GM12873 (cell line): ENCODE results near the gene CDH13.

Source experiments
- CTCF ChIP-seq: IDR thresholded peaks from 2 replicates; pipeline ENCODE4 v1.5.1; 2012; ENCODE audit warnings: low read depth, mild to moderate bottlenecking, moderate library complexity, low read length, control low read depth; ENCODE audit not compliant: insufficient read depth; ENCODE audit errors: missing control alignments

The CDH13 gene

GRCh38 chr16:82892324-82892723, 265.6 kb downstream of the CDH13 start:
- TF ChIP-seq CTCF: no peak

GRCh38 chr16:82895843-82896242, 269.1 kb downstream of the CDH13 start:
- no peak for TF ChIP-seq CTCF

- no peak for TF ChIP-seq CTCF
Observed at GRCh38 chr16:82899006-82899405, 272.2 kb downstream of the CDH13 start.

GRCh38 chr16:82899731-82900450, 273.1 kb downstream of the CDH13 start:
- no peak for TF ChIP-seq CTCF

GRCh38 chr16:82900559-82900958, 273.8 kb downstream of the CDH13 start:
- no peak for TF ChIP-seq CTCF

- no peak for TF ChIP-seq CTCF
Observed at GRCh38 chr16:82911925-82912324, 285.2 kb downstream of the CDH13 start.

GRCh38 chr16:82915139-82915824, 288.5 kb downstream of the CDH13 start:
- TF ChIP-seq CTCF: no peak
